ENCODE measurements around the gene EDEM2. TPM values are rescaled to one million over a fixed set of nuclear protein-coding genes. Genes with fewer than 3 reads are reported as not detected.

Gene EDEM2
- total RNA-seq, 1 experiment from 2014 or later: 34.7 TPM

- TF ChIP-seq SIN3A (IDR thresholded peaks at IDR 0.05; ENCODE audit: borderline replicate concordance, insufficient read depth, low read depth, low read length) (no peak), POLR2AphosphoS5 (IDR thresholded peaks at IDR 0.05; ENCODE audit: low read depth, low read length) (no peak), CTCF (IDR thresholded peaks at IDR 0.05) (no peak), REST (IDR thresholded peaks at IDR 0.05; ENCODE audit: insufficient read depth in 1 of 2, low read depth in 2 of 2, low read length in 1 of 2) (no peak), TCF7L2 (IDR thresholded peaks at IDR 0.05; ENCODE audit: low read depth, low read length) (no peak)
- ATAC-seq: no peak
- in situ Hi-C loops (cut with HindIII; ENCODE audit: low pct_unique_long_range_greater_than_20kb, low sequenced_read_pairs): no loop called here
- Histone ChIP-seq H3K27ac (ENCODE audit: low read length) (no peak overlapping the region), H3K4me1 (ENCODE audit: control insufficient read depth, insufficient read depth, low read length) (no peaks in the 10 kb centered on the region), H3K36me3 (ENCODE audit: control insufficient read depth, insufficient read depth, low read length) (peaks cover 2% of the 10 kb centered on the region; the same call in 1 of the 2 replicates), H3K9me3 (ENCODE audit: control insufficient read depth, insufficient read depth, low read depth, low read length) (no peaks in the 10 kb centered on the region), H3K4me3 (ENCODE audit: low read depth in 2 of 2, low read length in 2 of 2) (no peak overlapping the region), H3K27me3 (ENCODE audit: control insufficient read depth, insufficient read depth, low read length) (no peaks in the 10 kb centered on the region)
- ChIA-PET POLR2A (no interaction called here), CTCF (no interaction called here)
- BruUV-seq (replicated peaks): no TSS peak
- intact Hi-C loops (cut with micrococcal nuclease; ENCODE audit: unreplicated experiment): no loop called here
- no peak for DNase-seq (ENCODE audit: low read depth, low spot score)
These were observed 14.1 kb downstream of the EDEM2 start for GRCh38 chr20:35133031-35133430.

- Histone ChIP-seq H3K27me3 (ENCODE audit: control insufficient read depth, insufficient read depth, low read length) (no peaks in the 10 kb centered on the region), H3K4me3 (ENCODE audit: low read depth in 2 of 2, low read length in 2 of 2) (no peak overlapping the region), H3K4me1 (ENCODE audit: control insufficient read depth, insufficient read depth, low read length) (no peaks in the 10 kb centered on the region), H3K36me3 (ENCODE audit: control insufficient read depth, insufficient read depth, low read length) (peaks cover 2% of the 10 kb centered on the region; the same call in 1 of the 2 replicates), H3K9me3 (ENCODE audit: control insufficient read depth, insufficient read depth, low read depth, low read length) (no peaks in the 10 kb centered on the region), H3K27ac (ENCODE audit: low read length) (no peak overlapping the region)
- ChIA-PET POLR2A (no interaction called here), CTCF (interaction anchor here (0.6 kb wide), 1 partner anchor 41 kb away, joined by 6 read pairs; no protein-coding TSS in a partner anchor)
- DNase-seq (ENCODE audit: low read depth, low spot score) (no peak), ATAC-seq (no peak)
- in situ Hi-C loops (cut with HindIII; ENCODE audit: low pct_unique_long_range_greater_than_20kb, low sequenced_read_pairs) (no loop called here), intact Hi-C loops (cut with micrococcal nuclease; ENCODE audit: unreplicated experiment) (no loop called here)
- TF ChIP-seq SIN3A (IDR thresholded peaks at IDR 0.05; ENCODE audit: borderline replicate concordance, insufficient read depth, low read depth, low read length): no peak
- no peak for TF ChIP-seq CTCF (IDR thresholded peaks at IDR 0.05)
- TF ChIP-seq REST (IDR thresholded peaks at IDR 0.05; ENCODE audit: insufficient read depth in 1 of 2, low read depth in 2 of 2, low read length in 1 of 2): no peak
- TF ChIP-seq TCF7L2 (IDR thresholded peaks at IDR 0.05; ENCODE audit: low read depth, low read length): no peak
- no peak for TF ChIP-seq POLR2AphosphoS5 (IDR thresholded peaks at IDR 0.05; ENCODE audit: low read depth, low read length)
- no TSS peak for BruUV-seq (replicated peaks)
These were observed 15.2 kb downstream of the EDEM2 start for GRCh38 chr20:35131934-35132333.

All from Panc1 (cell line).